ENCODE results near the gene PHRF1. TPM values are rescaled to one million over a fixed set of nuclear protein-coding genes. Genes with fewer than 3 reads are reported as not detected.

The PHRF1 gene
- total RNA-seq, 1 experiment from 2014 or later = 45.5 TPM

GRCh38 chr11:535210-535518 is 41.1 kb upstream of the PHRF1 start:
- no peaks in the 10 kb centered on the region for H3K9me2 ChIP-seq (ENCODE audit: insufficient read depth)
- no peak for DNase-seq (ENCODE audit: low read depth, low spot score)
- no peaks in the 10 kb centered on the region for H4K20me1 ChIP-seq (ENCODE audit: insufficient read depth)
- intact Hi-C loops (cut with micrococcal nuclease) = no loop called here
- RAD21 ChIA-PET (ENCODE audit: low non-redundant PET in 1 of 2, low total read pairs in 2 of 2, uncharacterized antibody in 2 of 2, unreplicated experiment in 2 of 2) = no interaction called here
- no peaks in the 10 kb centered on the region for H3K9me3 ChIP-seq (ENCODE audit: control insufficient read depth in 1 of 2, insufficient read depth in 1 of 2, low read depth in 1 of 2, low read length in 2 of 2)
- CTCF ChIA-PET = no interaction called here
- POLR2A ChIA-PET = interaction anchor here (1.7 kb wide), 2 partner anchors 26 to 41 kb away, joined by 5 to 8 read pairs; partner anchors contain the start of gene PHRF1
- TF ChIP-seq SP1 (IDR thresholded peaks at IDR 0.05; ENCODE audit: low read depth) = no peak
- TF ChIP-seq EZH2 (IDR thresholded peaks at IDR 0.05) = no peak
- TF ChIP-seq EGR1 (IDR thresholded peaks at IDR 0.05; ENCODE audit: low read depth) = no peak
- no peak for TF ChIP-seq CEBPB (IDR thresholded peaks at IDR 0.05; ENCODE audit: low read depth)
- no peak for TF ChIP-seq SRF (IDR thresholded peaks at IDR 0.05; ENCODE audit: low read depth)
- TF ChIP-seq CTCF (IDR thresholded peaks at IDR 0.05 in 2 of 3, conservative IDR thresholded peaks at IDR 0.05 in 1 of 3; ENCODE audit: borderline replicate concordance in 1 of 3, insufficient read depth in 1 of 3, low read depth in 2 of 3, low read length in 2 of 3) = no peak
- TF ChIP-seq POLR2A (IDR thresholded peaks at IDR 0.05; ENCODE audit: borderline replicate concordance, extremely low read depth, insufficient read depth, insufficient read length) = no peak
- no peak for TF ChIP-seq TCF7L2 (IDR thresholded peaks at IDR 0.05; ENCODE audit: borderline replicate concordance, extremely low read depth, insufficient read depth, insufficient read length)
- no peak for TF ChIP-seq ZNF274 (IDR thresholded peaks at IDR 0.05; ENCODE audit: low read depth, low read length)
- no peak for TF ChIP-seq SIN3A (IDR thresholded peaks at IDR 0.05; ENCODE audit: low read depth)
- no peak for TF ChIP-seq CBX3 (IDR thresholded peaks at IDR 0.05; ENCODE audit: low read depth)
- no peak for TF ChIP-seq ELF1 (IDR thresholded peaks at IDR 0.05; ENCODE audit: borderline replicate concordance, low read depth)
- no peak for TF ChIP-seq RAD21 (IDR thresholded peaks at IDR 0.05; ENCODE audit: low read depth)
- TF ChIP-seq EZH2phosphoT487 (IDR thresholded peaks at IDR 0.05; ENCODE audit: borderline replicate concordance) = no peak
- TF ChIP-seq, protein P1, sequence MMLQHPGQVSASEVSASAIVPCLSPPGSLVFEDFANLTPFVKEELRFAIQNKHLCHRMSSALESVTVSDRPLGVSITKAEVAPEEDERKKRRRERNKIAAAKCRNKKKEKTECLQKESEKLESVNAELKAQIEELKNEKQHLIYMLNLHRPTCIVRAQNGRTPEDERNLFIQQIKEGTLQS (IDR thresholded peaks at IDR 0.05) = no peak
- TF ChIP-seq, protein P2, sequence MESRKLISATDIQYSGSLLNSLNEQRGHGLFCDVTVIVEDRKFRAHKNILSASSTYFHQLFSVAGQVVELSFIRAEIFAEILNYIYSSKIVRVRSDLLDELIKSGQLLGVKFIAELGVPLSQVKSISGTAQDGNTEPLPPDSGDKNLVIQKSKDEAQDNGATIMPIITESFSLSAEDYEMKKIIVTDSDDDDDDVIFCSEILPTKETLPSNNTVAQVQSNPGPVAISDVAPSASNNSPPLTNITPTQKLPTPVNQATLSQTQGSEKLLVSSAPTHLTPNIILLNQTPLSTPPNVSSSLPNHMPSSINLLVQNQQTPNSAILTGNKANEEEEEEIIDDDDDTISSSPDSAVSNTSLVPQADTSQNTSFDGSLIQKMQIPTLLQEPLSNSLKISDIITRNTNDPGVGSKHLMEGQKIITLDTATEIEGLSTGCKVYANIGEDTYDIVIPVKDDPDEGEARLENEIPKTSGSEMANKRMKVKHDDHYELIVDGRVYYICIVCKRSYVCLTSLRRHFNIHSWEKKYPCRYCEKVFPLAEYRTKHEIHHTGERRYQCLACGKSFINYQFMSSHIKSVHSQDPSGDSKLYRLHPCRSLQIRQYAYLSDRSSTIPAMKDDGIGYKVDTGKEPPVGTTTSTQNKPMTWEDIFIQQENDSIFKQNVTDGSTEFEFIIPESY (IDR thresholded peaks at IDR 0.05; ENCODE audit: extremely low read depth, insufficient replicate concordance, low read length) = no peak
- no peak for TF ChIP-seq YY1 (IDR thresholded peaks at IDR 0.05; ENCODE audit: extremely low read depth, insufficient replicate concordance, low read depth, low read length)
- no peak for TF ChIP-seq POLR2AphosphoS5 (IDR thresholded peaks at IDR 0.05; ENCODE audit: low read depth, low read length)
- no peak for TF ChIP-seq FOSL1 (IDR thresholded peaks at IDR 0.05; ENCODE audit: low read depth)
- peak overlapping the region; percentile 69 to 90 for H3K4me3 ChIP-seq (replicated peaks in 1 of 2; ENCODE audit: low read depth in 1 of 2, low read length in 2 of 2)
- H3K27me3 ChIP-seq (ENCODE audit: insufficient read depth, low read length) = no peaks in the 10 kb centered on the region
- peaks cover 15 to 33% of the 10 kb centered on the region in 2 experiments; a peak in 3 of 4 replicates for H3K4me1 ChIP-seq (ENCODE audit: control insufficient read depth in 1 of 2, insufficient read depth in 2 of 2, low read length in 2 of 2)
- no peak overlapping the region for H2AFZ ChIP-seq (ENCODE audit: low read depth, low read length, poor library complexity, severe bottlenecking)
- H3K4me2 ChIP-seq (ENCODE audit: low read length) = peak overlapping the region; percentile 92
- H3K36me3 ChIP-seq (ENCODE audit: control insufficient read depth in 1 of 2, insufficient read depth in 2 of 2, low read length in 2 of 2) = peaks cover 0 to 26% of the 10 kb centered on the region in 2 experiments; a peak in 2 of 4 replicates
- H3K9ac ChIP-seq (ENCODE audit: low read length) = peak overlapping the region; percentile 89
- H3K27ac ChIP-seq (ENCODE audit: low read depth, low read length) = peak overlapping the region; percentile 100
- H3K79me2 ChIP-seq (ENCODE audit: insufficient read depth, low read length) = peaks cover 33% of the 10 kb centered on the region
- BruUV-seq (replicated peaks) = no TSS peak
- ATAC-seq = peak; percentile 21

All from HCT116 (cell line).